Breast epithelium (tissue), 3 donors: ENCODE measurements around the gene ANGEL1.

Experiments
- POLR2A ChIP-seq: fragments of 450-650 bp; IDR thresholded peaks from one replicate; pipeline ENCODE4 v1.6.1; 2016; ENCODE audit warnings: antibody characterized with exemption, mild to moderate bottlenecking, moderate library complexity
- POLR2AphosphoS5 ChIP-seq, 3 donors: sonication (generic); formaldehyde crosslinking; IDR thresholded peaks; one replicate each; pipeline ENCODE4 v1.6.1; 2017; ENCODE audit warnings: antibody characterized with exemption in 3 of 3
- TF ChIP-seq, protein P1 (sequence below), 3 donors: fragments of 450-650 bp; IDR thresholded peaks; one replicate each; pipeline ENCODE4 v1.5.1; 2016 to 2017; ENCODE audit warnings: antibody characterized with exemption in 3 of 3, mild to moderate bottlenecking in 3 of 3, moderate library complexity in 3 of 3

DNA sequence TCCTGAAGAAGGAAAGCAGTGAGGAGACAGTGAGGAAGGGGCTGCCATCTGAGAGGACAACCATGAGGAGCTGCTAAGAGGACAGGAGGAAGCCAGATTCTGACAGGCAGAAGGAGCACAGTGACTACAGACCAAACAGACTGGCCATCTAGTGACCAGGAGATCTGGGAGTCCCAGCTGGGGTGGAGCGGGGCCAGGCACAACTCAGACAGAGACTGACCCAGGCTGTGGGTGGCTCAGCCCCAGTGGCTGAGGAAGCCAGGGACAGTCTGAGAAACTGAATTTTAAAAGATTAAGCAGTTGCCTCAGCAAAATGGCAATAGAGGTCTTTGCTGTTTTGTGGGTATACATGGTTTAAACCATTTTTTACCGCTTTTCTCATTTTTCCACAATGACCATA lies 42.4 kb upstream of the ANGEL1 start:
- TF ChIP-seq POLR2A (no peak), POLR2AphosphoS5 (IDR thresholded peaks at IDR 0.05) (no peak)
- TF ChIP-seq, protein P1, sequence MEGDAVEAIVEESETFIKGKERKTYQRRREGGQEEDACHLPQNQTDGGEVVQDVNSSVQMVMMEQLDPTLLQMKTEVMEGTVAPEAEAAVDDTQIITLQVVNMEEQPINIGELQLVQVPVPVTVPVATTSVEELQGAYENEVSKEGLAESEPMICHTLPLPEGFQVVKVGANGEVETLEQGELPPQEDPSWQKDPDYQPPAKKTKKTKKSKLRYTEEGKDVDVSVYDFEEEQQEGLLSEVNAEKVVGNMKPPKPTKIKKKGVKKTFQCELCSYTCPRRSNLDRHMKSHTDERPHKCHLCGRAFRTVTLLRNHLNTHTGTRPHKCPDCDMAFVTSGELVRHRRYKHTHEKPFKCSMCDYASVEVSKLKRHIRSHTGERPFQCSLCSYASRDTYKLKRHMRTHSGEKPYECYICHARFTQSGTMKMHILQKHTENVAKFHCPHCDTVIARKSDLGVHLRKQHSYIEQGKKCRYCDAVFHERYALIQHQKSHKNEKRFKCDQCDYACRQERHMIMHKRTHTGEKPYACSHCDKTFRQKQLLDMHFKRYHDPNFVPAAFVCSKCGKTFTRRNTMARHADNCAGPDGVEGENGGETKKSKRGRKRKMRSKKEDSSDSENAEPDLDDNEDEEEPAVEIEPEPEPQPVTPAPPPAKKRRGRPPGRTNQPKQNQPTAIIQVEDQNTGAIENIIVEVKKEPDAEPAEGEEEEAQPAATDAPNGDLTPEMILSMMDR (IDR thresholded peaks at IDR 0.05): no peak
